ENCODE measurements around the gene OPCML. TPM values are rescaled to one million over a fixed set of nuclear protein-coding genes. Genes with fewer than 3 reads are reported as not detected.

The OPCML gene
- total RNA-seq, 1 experiment from 2014 or later = not detected

- POLR2A ChIA-PET = no interaction called here
- Histone ChIP-seq H3K9me3 (ENCODE audit: control insufficient read depth, insufficient read depth, low read depth, low read length) (no peaks in the 10 kb centered on the region), H3K27ac (ENCODE audit: low read length) (no peak overlapping the region), H3K36me3 (ENCODE audit: control insufficient read depth, insufficient read depth, low read length) (no peaks in the 10 kb centered on the region), H3K4me1 (ENCODE audit: control insufficient read depth, insufficient read depth, low read length) (no peaks in the 10 kb centered on the region), H3K4me3 (ENCODE audit: low read depth in 2 of 2, low read length in 2 of 2) (no peak overlapping the region), H3K27me3 (ENCODE audit: control insufficient read depth, insufficient read depth, low read length) (no peaks in the 10 kb centered on the region)
- in situ Hi-C loops (cut with HindIII; ENCODE audit: low pct_unique_long_range_greater_than_20kb, low sequenced_read_pairs) = no loop called here
- ATAC-seq = no peak
- BruUV-seq (replicated peaks) = no TSS peak
- intact Hi-C loops (cut with micrococcal nuclease; ENCODE audit: unreplicated experiment) = no loop called here
- TF ChIP-seq SIN3A (IDR thresholded peaks at IDR 0.05; ENCODE audit: borderline replicate concordance, insufficient read depth, low read depth, low read length) (no peak), POLR2AphosphoS5 (IDR thresholded peaks at IDR 0.05; ENCODE audit: low read depth, low read length) (no peak), REST (IDR thresholded peaks at IDR 0.05; ENCODE audit: insufficient read depth in 1 of 2, low read depth in 2 of 2, low read length in 1 of 2) (no peak)
- CTCF ChIA-PET = no interaction called here
- no peak for DNase-seq (ENCODE audit: low read depth, low spot score)
Measured at GRCh38 chr11:133115099-133115498, 417.2 kb downstream of the OPCML start.

- in situ Hi-C loops (cut with HindIII; ENCODE audit: low pct_unique_long_range_greater_than_20kb, low sequenced_read_pairs) = no loop called here
- Histone ChIP-seq H3K4me3 (ENCODE audit: low read depth in 2 of 2, low read length in 2 of 2) (no peak overlapping the region), H3K4me1 (ENCODE audit: control insufficient read depth, insufficient read depth, low read length) (no peaks in the 10 kb centered on the region), H3K9me3 (ENCODE audit: control insufficient read depth, insufficient read depth, low read depth, low read length) (no peaks in the 10 kb centered on the region), H3K27ac (ENCODE audit: low read length) (no peak overlapping the region), H3K36me3 (ENCODE audit: control insufficient read depth, insufficient read depth, low read length) (no peaks in the 10 kb centered on the region), H3K27me3 (ENCODE audit: control insufficient read depth, insufficient read depth, low read length) (no peaks in the 10 kb centered on the region)
- BruUV-seq (replicated peaks) = no TSS peak
- DNase-seq (ENCODE audit: low read depth, low spot score) (no peak), ATAC-seq (no peak)
- CTCF ChIA-PET = interaction anchor here (0.7 kb wide), 1 partner anchor 23 kb away, joined by 3 read pairs; no protein-coding TSS in a partner anchor
- TF ChIP-seq SIN3A (IDR thresholded peaks at IDR 0.05; ENCODE audit: borderline replicate concordance, insufficient read depth, low read depth, low read length) = no peak
- TF ChIP-seq POLR2AphosphoS5 (IDR thresholded peaks at IDR 0.05; ENCODE audit: low read depth, low read length) = no peak
- no peak for TF ChIP-seq REST (IDR thresholded peaks at IDR 0.05; ENCODE audit: insufficient read depth in 1 of 2, low read depth in 2 of 2, low read length in 1 of 2)
- no peak for TF ChIP-seq TCF7L2 (IDR thresholded peaks at IDR 0.05; ENCODE audit: low read depth, low read length)
- no peak for TF ChIP-seq CTCF (IDR thresholded peaks at IDR 0.05)
- intact Hi-C loops (cut with micrococcal nuclease; ENCODE audit: unreplicated experiment) = no loop called here
- POLR2A ChIA-PET = no interaction called here
Measured at GRCh38 chr11:133107763-133108162, 424.5 kb downstream of the OPCML start.
